ENCODE data around the gene HSD17B3.

The HSD17B3 gene

DNA sequence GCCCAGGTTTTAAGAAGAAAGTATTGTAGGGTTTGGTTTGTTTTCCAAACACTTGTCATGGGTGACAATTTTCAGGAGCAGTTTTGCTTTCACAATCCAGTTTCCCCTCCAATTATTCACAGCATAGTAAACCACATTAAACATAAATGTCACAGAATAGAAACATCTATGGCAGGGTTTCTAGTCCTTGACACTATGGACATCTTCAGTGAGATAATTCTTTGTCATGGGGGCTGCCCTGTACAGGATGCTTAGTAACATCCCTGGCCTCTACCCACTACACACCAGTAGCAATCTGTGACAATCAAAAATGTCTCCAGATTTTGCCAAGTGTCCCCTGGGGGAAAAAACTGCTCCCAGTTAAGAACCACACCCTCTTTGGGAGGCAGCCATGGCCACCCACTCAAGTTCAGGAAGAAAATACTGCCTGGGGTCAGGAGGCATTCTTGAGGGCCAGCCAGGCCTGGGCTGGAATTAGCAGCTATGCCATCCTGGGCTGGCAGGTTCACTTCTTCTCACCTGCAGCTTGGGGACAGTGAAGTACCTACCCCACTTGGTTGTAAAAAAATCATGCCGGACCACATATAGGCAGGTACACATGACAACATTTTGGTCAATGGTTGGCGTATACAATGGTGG lies 116.3 kb downstream of the HSD17B3 start:
- TF ChIP-seq, protein P1, sequence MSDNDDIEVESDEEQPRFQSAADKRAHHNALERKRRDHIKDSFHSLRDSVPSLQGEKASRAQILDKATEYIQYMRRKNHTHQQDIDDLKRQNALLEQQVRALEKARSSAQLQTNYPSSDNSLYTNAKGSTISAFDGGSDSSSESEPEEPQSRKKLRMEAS (IDR thresholded peaks at IDR 0.05; ENCODE audit: low read depth, low read length): no peak
- no peak for DNase-seq (ENCODE audit: low read depth)
- no peak overlapping the region for H3K4me3 ChIP-seq (ENCODE audit: low read depth, low read length)
